ENCODE data around the gene MBOAT1.

The MBOAT1 gene

GRCh38 chr6:20092071-20092566 is 120.2 kb downstream of the MBOAT1 start:
- DNase-seq: peak; percentile 27

- DNase-seq: no peak
Measured at GRCh38 chr6:20086992-20087391, 125.3 kb downstream of the MBOAT1 start.

- DNase-seq: no peak
Measured at GRCh38 chr6:20085817-20086216, 126.5 kb downstream of the MBOAT1 start.

- DNase-seq: no peak
Measured at GRCh38 chr6:20084411-20084810, 127.9 kb downstream of the MBOAT1 start.

- DNase-seq: no peak
Measured at GRCh38 chr6:20071998-20072397, 140.3 kb downstream of the MBOAT1 start.

GRCh38 chr6:20070047-20070446 is 142.2 kb downstream of the MBOAT1 start:
- DNase-seq: no peak

- DNase-seq: no peak
Measured at GRCh38 chr6:20069021-20069522, 143.2 kb downstream of the MBOAT1 start.

GRCh38 chr6:20068421-20068988 is 143.8 kb downstream of the MBOAT1 start:
- DNase-seq: no peak

- no peak for DNase-seq
Measured at GRCh38 chr6:20061952-20062351, 150.3 kb downstream of the MBOAT1 start.

GRCh38 chr6:20060252-20060651 is 152.0 kb downstream of the MBOAT1 start:
- DNase-seq: no peak

- DNase-seq: no peak
Measured at GRCh38 chr6:20058912-20059311, 153.4 kb downstream of the MBOAT1 start.

- DNase-seq: no peak
Measured at GRCh38 chr6:20058121-20058905, 154.0 kb downstream of the MBOAT1 start.

- DNase-seq: no peak
Measured at GRCh38 chr6:20056350-20056992, 155.8 kb downstream of the MBOAT1 start.

GRCh38 chr6:20055916-20056315 is 156.4 kb downstream of the MBOAT1 start:
- no peak for DNase-seq

All from CD4-positive, alpha-beta T cell treated with Interleukin-12 subunit alpha and Interleukin-12 subunit beta, for 1 hour (primary cell).